DMS 273 (cell line): ENCODE results near the gene CACNG7.
"Not testable (repeated sequence)": the region's sequence is repeated elsewhere in the genome, so short reads cannot be mapped to it uniquely, and the experiment has no call there.

Experiments
- DNase-seq: peaks from one replicate; lab custom pipeline; 2025; ENCODE audit not compliant: unreplicated experiment; lab: John Stamatoyannopoulos, UW

Gene CACNG7

GRCh38 chr19:53908935-53909415 lies at the start of gene CACNG7:
Gene CACNG7 (plus strand): TSS chr19:53909278. CDS start chr19:53912832, 3,554 bp downstream.
- no peak for DNase-seq

GRCh38 chr19:53864308-53864836 lies 44.7 kb upstream of the CACNG7 start:
- no peak for DNase-seq

- DNase-seq: no peak
Observed at GRCh38 chr19:53865523-53865917, 43.6 kb upstream of the CACNG7 start.

GRCh38 chr19:53865918-53866864 lies 42.9 kb upstream of the CACNG7 start:
- DNase-seq: peak; percentile 46

GRCh38 chr19:53866865-53867224 lies 42.2 kb upstream of the CACNG7 start:
- no peak for DNase-seq

- DNase-seq: peak; percentile 88
Observed at GRCh38 chr19:53867225-53868090, 41.6 kb upstream of the CACNG7 start, which contains the start of gene MYADM. Gene MYADM (plus strand): TSS chr19:53867883. CDS start chr19:53873530, 5,647 bp downstream.

GRCh38 chr19:53868091-53868891 lies 40.8 kb upstream of the CACNG7 start:
- DNase-seq: no peak

- DNase-seq: peak; percentile 59
Observed at GRCh38 chr19:53868892-53869804, 39.9 kb upstream of the CACNG7 start.

- DNase-seq: not testable (repeated sequence)
Observed at GRCh38 chr19:53869805-53870484, 39.1 kb upstream of the CACNG7 start.

- no peak for DNase-seq
Observed at GRCh38 chr19:53870485-53870844, 38.6 kb upstream of the CACNG7 start.

GRCh38 chr19:53871454-53871853 lies 37.6 kb upstream of the CACNG7 start:
- no peak for DNase-seq

- DNase-seq: no peak
Observed at GRCh38 chr19:53872762-53873161, 36.3 kb upstream of the CACNG7 start.

- no peak for DNase-seq
Observed at GRCh38 chr19:53873773-53874605, 35.1 kb upstream of the CACNG7 start.

- DNase-seq: no peak
Observed at GRCh38 chr19:53874606-53874990, 34.5 kb upstream of the CACNG7 start.

GRCh38 chr19:53875602-53876325 lies 33.3 kb upstream of the CACNG7 start:
- no peak for DNase-seq

- DNase-seq: no peak
Observed at GRCh38 chr19:53876651-53877224, 32.3 kb upstream of the CACNG7 start.

- DNase-seq: no peak
Observed at GRCh38 chr19:53877361-53877766, 31.7 kb upstream of the CACNG7 start.
